GM21515 (cell line): ENCODE data around the gene U2SURP.

Source experiments
- ATAC-seq: cut with Tn5 transposase; IDR thresholded peaks from one replicate; pipeline ENCODE4 v1.9.1; 2021; ENCODE audit not compliant: unreplicated experiment

The U2SURP gene

DNA sequence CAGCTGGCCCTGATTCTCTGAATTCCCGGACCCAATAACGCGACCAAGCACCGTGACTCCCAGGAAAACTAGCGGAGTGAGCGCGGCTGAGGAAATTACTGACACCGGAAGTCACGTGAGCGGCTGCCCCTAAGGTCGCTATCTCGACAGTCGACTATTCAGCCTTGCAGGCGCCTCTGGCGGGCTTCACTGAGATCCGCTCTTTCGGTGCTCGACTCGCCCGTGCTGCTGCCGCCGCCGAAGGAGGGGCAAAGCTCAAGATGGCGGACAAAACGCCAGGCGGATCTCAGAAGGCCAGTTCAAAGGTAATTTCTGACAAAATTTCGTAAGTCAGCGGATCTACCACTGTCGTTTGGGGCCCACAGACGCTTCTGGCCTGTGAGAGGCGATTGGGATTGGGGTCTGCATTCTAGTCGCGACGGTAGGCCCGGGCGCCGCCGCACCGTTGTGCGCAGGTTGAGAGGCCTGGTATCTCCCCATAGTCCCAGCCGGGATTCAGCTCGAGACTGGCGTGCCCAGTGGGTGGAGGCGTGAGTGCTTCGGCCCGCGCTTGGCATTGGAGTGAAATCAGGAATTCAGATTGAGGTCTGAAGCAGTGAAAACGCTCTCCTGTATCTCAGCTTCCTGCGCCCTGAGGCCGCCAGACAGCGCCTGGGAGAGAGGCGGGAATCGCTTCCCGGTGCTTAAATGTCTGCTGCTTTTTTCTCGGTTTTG is at the start of gene U2SURP:
Gene U2SURP, plus strand, starts transcription at position 202 of the 714 bp plus-strand sequence. Its CDS starts 59 bp downstream, at position 261.
- ATAC-seq = peak; percentile 91

DNA sequence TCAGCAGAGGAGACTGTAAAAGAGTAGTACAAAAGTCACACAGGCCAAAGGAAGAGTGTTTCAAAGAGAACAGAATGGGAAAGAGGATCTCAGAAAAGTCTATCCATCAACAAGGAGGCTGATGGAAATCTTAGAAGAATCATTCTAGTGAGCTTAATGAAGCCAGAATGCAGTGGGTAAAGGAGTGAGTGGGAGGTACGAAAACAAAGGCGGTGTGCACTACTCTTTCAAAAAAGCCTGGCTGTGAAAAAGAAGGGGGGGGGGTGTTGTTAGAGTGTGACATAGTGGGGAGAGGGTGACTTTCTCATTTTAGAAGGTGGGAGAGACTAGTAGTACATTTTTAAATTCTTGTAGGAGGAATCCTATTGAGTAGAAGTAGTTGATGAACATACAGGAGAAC is 49.6 kb upstream of the U2SURP start:
- ATAC-seq = no peak

DNA sequence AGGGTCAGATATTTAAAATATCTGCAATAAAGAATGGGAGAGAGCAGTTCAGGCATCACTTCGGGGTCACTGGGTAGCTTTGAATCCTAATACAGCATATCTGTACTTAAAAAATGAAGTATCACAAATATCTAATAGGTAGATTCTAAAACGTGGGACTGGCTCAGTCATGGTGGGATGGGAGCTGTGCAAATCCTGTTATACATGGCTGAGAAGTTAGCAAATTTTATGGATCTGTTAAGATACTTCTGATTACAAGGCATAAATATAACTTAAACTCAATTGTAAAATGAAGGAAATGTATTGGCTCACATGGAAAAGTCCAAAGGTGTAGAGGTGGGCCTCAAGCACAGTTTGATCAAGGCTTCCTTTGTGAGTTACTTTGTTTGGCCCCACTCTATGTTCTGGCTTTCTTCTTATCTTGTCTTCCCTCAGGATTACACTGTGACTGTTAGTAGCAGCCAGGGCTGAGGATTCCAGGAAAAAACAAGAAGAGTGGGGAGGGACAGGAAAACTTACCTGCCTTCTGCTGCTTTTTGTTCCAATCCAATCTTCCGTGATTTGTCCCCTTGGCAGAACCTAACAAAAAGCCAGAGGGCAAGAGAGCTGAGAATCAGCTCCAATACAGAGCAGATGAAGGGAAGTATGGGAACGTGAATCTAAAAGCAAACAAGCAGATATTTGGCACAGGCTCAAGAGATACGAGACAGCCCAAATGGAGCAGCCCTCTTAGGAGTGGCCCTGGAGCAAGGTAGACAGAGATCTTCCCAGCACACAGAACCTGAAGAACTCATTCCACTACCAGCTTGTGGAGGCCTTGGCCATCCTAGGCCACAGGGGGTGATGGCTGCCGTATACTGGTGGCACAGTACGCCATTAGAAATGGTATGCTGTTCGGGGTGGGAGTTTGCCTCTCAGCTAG is 48.8 kb upstream of the U2SURP start:
- no peak for ATAC-seq

DNA sequence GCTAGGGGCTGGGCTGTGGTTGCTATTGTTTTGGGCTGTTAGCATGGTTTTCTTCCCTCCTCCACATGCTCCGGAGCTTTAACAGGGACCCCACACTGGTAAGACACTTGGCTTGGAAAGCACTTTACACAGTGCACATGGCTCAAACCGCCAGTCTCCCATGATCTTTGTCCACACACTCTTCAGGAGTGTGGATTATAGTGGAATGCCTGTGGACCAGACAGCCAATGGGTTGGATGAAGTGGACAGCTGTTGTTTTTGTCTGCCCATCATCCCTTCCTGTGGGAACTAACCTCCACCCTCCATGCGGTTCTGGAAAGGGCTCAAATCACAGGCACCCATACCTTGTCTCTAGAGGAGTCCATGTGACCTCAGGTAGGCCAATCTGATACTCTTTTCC is 47.9 kb upstream of the U2SURP start:
- no peak for ATAC-seq

DNA sequence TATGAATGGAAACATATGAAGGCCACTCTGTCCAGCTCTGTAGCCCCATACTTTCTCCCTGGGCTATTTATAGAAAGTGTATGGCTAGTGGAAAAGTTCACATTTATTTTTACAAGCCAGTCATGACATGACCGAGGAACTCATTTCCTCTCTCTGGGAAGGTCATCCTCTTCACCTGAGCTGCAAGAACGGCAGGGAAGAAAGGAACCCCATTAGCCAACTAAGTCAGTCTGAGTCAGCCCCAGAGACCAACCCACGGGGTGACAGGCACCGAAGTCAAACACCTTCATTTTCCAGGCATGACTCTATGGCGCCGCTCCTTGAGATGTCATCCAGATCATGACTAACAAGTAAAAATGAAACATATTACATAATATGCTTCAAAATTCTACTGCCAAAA is 42.7 kb upstream of the U2SURP start:
- no peak for ATAC-seq

DNA sequence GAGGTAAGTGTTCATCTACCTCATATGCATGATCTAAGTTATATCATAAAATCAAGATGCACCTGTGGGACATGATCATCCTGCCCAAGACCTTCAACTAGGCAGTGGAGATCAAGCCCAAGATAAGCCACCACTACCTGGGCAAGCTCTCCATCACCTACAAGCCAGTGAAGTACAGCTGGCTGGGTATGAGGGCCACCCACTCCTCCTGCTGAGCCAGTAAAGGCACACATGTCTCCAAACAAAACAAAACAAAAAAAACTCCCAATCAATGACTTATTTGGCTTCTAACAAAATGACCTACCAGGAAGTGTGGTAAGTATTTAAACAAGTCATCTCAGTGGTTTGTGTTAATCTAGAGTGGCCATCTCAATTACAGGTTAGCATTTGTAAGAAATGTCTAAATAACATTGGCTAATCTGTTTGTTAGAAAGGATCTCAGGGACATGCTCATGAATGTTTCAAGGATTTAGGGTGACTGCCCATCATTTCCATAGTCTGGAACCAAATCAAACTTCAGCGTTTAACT is 41.0 kb upstream of the U2SURP start:
- no peak for ATAC-seq

DNA sequence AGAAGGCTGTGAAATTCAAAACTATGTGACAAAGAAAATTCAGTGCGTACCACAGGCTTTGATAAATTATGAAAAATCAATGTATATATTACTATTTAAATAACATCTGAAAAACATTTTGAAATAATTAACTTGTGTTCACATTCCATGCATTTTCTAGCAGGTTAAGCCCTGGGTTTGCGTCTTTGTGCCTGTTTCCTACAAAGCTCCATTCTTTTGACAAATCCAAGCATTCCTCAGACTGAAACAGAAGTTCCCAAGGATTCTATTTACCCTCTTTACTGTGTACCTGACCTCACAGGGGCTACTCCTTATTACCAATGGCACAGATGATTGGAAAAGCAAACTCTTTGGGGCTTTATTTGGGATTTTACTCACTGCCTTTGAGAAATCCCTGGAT is 39.8 kb upstream of the U2SURP start:
- no peak for ATAC-seq

DNA sequence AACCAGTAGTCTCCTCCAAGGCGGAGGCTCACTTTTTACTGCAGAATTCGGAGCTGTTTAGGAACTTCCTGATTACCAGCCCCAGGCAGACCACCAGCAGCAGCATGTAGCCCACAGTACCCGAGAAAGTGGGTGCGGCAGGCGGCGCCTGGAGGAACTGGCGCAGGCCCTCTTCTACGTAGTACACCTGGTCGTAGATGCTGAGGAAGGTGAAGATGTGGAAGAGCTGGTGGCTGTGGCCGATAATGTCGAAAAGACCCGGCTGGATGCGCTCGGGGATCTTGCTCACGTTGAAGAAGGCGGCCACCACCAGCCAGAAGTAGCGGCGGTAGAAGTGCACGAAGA is 39.2 kb upstream of the U2SURP start:
- no peak for ATAC-seq

DNA sequence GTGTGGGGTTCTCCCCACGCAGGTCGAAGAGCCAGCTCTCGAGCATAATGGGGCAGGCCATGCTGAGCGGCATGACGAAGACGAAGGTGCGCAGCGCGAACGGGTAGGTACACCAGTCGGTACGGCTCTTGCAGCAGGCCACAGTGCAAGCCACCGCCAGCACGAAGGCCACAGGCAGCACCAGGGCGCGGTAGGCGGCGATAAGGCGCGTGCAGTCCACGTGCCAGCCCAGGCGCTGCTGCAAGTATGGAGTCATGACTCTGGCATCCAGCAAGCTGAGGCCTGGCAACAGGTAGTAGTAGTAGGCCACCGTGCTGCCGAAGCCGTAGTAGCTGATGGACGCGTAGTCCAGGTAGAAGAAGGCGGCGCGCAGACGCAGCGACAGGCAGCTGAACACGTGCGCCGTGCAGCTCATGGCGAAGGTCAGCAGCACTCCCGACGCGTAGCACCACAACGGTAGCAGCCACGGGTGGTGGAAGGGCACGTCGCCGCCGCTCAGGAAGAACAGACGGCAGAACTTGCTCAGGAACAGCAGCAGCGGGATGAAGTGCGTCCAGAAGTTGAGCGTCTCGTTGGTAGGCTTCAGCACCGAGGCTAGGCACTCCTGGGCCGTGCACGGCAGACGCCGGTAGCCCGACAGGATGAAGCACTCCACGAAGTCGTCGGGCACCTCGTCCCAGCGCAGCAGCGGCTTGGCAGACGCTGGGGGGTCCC is 38.7 kb upstream of the U2SURP start:
- ATAC-seq = no peak

DNA sequence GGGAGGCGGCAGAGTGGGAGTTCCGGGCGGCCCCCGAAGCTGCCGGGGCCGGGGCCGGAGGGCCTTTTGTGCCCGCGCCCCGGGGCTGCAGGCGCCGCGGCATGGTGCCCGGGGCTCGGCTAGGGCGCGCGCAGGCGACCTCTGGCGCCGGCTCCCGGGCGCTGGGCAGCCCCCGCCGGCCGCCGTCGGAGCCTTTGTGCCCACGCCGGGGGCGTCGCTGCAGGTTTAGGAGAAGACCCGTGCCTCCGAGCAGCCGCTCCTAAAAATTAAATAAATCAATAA is 38.2 kb upstream of the U2SURP start:
- ATAC-seq = no peak

DNA sequence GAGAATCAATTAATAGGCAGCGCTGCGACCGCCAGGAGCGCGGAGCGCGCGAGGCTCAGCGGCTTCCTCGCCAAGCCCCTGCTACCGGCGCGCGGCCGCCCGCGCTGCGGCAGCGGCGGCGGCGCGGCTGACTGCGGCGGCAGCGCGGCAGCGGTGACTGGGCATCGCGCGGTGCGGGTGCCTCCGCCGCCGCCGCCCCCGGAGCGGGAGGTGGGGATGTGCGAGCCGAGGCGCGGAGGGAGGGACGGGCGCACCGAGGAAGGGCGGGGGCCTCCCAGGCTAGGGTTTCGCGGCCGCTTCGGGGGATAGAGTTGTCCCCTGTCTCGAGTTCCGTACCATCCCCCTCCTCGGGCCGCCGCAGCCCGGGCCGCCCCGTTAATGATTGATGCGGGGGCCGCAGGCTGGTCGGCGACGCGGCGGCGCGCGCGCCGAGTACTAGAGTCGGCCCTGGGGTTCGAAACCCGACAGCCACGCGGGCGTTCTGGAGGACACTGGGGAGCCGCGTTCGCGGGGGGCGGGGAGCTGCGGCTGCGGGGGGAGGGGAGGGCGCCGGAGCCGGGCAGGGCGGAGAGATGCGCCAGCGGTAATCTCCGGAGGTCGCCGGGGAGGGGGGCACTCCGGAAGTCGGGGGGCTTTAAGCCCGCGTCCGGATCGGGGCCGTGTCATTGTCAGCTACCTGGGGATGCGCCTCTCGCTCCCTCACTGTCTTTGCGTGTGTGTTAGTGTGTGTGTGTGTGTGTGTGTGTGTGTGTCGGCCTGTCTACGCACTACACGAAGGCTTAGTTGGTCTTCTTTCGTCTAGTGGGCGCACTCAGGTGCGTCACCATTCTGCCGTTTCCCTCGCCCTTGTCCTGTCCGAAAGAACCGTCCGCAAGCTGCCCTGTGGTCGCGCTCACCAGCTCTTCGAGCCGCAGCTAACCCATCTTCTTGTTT is 37.6 kb upstream of the U2SURP start, which contains the start of gene PAQR9:
Gene PAQR9, minus strand, starts transcription at position 159 of the 933 bp plus-strand sequence. CDS start 338 bp downstream, outside the sequence.
- ATAC-seq = no peak

DNA sequence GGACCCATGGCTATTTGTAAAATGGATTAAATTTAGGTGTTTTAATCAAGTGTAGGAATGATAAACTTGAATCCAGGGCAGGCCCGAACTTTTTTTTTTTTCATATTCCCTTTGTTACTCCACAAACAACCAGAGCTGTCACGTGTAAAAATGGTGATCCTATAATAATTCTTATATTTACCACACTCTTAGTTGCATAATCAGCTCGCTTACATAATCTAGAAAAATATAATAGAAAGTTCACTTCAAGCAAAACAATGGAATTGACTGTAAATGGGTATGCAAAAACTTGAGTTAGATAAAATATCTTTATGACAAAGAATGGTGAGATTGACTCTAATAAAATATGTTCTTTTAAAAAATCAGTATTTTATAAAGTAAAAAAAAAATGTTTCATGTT is 35.8 kb upstream of the U2SURP start:
- ATAC-seq = no peak

DNA sequence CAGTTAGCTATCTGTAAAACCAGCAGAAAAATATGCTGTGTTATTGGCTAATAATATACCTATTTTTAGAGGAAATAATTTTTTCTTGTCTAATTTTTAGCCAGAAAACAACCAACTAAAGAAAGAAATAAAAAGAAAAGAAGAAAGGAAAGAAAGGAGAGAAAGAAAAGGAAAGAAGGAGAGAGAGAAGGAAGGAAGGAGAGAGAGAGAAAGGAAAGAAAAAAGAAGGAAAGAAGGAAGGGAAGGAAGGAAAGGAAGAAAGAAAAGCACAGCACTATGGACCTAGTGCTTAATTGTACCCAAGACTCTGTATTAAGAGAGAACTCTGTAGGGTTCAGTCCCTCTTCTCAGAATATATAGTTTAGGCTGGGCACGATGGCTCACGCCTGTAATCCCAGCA is 34.6 kb upstream of the U2SURP start:
- no peak for ATAC-seq

DNA sequence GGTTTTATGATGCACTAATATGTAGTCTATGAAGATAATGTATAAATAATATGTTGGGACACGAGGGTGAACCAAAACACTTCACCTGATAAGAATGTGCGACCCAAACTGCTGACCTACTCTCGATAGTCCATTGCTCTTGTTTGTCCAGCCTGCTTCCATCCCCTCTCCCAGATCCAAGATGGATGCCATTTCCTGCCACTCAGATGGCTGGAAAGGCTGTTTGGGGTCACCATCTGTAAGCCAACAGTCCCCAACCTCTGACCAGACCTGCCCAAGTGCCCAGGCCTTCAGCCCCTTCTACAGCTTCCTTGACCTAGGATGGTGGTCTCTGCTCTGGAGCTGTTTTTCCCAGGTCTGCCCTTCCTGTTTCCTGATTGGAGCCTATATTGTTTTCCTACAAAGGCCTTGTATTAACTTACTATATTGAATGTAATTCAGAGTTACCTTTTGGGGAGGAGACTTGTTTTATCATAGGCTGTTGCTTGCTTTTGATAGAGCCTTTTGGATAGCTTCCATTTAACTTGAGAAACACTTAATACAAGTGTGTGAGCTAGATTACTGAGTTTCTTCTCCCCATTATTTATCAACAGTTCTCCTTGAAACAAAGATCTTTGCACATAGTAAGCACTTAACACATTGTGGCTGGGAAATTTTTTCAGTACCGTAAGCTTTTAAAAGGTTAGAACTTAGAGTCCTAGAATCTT is 32.9 kb upstream of the U2SURP start:
- no peak for ATAC-seq

DNA sequence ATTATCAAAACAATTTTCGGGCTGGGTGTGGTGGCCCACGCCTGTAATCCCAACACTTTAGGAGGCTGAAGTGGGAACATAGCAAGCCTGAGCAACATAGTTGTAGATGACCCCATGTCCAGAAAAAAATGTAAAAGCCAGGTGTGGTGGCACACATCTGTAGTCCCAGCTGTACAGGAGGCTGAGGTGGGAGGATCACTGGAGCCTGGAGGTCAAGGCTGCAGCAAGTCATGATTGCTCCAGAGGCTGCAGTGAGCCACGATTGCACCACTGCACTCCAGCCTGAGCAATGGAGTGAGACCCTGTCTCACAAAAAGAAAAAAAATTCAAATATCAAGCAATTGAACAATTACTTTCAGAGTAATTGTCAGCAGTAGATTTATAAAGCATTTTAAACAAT is 29.9 kb upstream of the U2SURP start:
- ATAC-seq = no peak

DNA sequence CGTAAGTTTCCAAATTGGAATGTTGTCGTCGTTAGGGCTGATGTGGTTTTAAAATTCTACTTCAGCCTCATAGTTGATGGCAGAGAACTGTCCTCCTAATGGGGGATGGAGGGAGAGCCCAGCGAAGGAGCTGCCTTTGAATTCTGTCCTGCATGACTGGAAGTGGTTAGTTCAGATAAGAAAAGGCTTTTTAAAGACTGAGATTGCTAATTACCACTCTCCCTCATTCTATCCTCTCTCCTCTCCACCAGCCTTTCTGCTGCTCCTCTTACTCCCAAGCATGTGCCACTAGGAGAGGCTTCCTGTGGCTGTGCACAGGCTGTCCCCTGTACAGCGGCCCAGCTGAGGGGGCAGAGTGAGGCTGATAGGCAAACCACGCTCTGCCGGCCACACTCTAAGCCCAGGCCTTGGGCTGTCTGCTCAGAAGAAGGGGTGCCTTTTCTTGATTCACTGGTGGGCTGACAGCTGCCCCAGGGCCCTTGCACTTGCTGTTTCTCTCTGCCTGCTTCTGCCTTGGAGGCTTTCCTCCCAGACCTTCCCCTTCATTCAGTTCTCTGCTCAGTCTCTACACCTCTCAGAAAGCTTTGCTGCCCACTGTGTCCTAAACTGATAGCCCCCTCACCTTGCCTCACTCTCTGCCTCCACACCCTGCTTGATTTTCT is 29.1 kb upstream of the U2SURP start:
- no peak for ATAC-seq

DNA sequence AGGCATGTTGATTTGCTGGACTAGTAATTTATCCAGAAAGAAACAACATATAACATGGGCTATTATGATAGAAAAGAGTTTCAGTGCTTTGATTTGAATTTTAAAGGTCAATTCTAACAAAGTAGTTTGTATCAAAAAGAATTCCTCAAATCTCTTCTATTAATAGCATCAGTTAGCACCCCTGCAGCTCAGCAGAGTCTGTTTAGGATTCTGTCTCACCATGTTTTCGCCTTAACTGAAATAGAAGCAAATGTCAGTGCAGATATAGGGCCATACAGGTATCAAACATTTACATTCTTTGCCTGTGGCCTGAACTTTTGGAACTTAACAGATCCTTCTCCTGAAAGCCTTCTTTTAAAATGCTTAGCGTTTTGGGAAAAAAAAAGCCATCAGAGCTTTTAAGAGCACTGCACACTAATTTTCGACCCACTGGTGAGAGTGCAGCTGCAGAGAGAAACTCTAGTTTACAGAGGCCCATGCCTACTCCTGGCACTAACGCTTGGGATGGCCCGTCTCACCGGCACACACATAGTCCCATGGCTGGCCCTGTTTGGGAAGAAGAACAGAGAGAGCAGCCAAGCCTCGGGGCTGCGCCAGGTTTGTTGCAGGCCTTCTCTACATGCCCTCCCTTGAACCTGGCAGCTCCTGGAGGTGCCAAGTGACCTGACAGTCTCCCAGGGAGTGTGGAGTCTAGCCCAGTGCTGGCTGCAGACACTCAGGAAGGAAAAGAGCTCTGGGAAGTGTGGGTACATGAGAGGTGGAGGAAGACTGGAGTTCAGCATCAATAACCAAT is 28.0 kb upstream of the U2SURP start:
- ATAC-seq = no peak

DNA sequence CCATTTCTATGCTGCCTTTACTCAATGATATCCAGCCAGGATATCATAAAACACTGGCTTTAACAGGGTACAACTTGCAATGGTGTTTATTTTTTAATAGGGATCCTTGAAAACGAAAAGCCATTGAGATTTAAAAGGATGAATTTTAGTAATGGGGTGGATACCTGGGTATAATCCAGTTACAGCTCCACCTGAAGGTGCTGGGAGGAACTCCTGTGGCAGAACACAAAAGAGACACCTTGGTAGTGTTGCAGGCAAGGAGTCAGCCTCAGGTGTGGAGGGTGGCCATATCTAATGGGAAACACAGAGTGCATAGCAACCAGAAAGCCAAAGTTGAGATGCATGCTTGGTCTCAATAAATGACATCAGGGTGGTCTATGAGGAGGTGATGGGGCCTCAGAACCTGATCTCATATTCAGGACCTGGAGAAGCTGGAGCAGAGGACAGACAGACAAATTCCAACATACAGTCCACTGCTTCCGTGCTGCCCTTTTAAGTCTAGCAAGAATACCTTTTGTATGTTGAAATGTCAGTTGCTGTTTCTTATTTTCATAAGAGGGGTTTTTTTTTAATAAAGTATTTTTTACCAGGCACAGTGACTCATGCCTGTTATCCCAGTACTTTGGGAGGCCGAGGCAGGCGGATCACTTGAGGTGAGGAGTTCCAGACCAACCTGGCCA is 25.9 kb upstream of the U2SURP start:
- ATAC-seq = no peak
